ENCODE measurements around the gene CAV3.
A peak's percentile ranks its signal among the peaks of the same experiment; 100 is the strongest.
"Not testable (repeated sequence)": the region's sequence is repeated elsewhere in the genome, so short reads cannot be mapped to it uniquely, and the experiment has no call there.

The CAV3 gene

GRCh38 chr3:8733332-8734094 is at the start of gene CAV3:
CAV3 (plus strand) TSS chr3:8733802; CDS start chr3:8733877, 75 bp downstream.
- peaks cover 10 to 14% of the 10 kb centered on the region in 2 donors for H3K27me3 Mint-ChIP-seq
- H3K4me1 Mint-ChIP-seq = no peaks in the 10 kb centered on the region
- DNase-seq = no peak
- H3K36me3 Mint-ChIP-seq = no peaks in the 10 kb centered on the region
- no peak within 1 kb of the TSS for H3K4me3 Mint-ChIP-seq
- no peak for ATAC-seq (replicated peaks)
- H3K9me3 Mint-ChIP-seq = no peaks in the 10 kb centered on the region
- H3K27ac Mint-ChIP-seq = no peak within 1 kb of the TSS

- ATAC-seq (replicated peaks); H3K4me1 Mint-ChIP-seq; H3K36me3 Mint-ChIP-seq; H3K27ac Mint-ChIP-seq; DNase-seq; H3K4me3 Mint-ChIP-seq; H3K9me3 Mint-ChIP-seq: not testable (repeated sequence)
- H3K27me3 Mint-ChIP-seq = peaks cover 10 to 11% of the 10 kb centered on the region in 2 donors
These were observed 48.6 kb upstream of the CAV3 start for GRCh38 chr3:8684992-8685391.

- not testable (repeated sequence) for H3K4me1 Mint-ChIP-seq; H3K4me3 Mint-ChIP-seq; H3K9me3 Mint-ChIP-seq; DNase-seq; H3K36me3 Mint-ChIP-seq; H3K27me3 Mint-ChIP-seq; ATAC-seq (replicated peaks); H3K27ac Mint-ChIP-seq
These were observed 42.3 kb upstream of the CAV3 start for GRCh38 chr3:8691295-8691694.

- DNase-seq (no peak), ATAC-seq (replicated peaks) (no peak)
- no peak overlapping the region for H3K4me3 Mint-ChIP-seq
- no peak overlapping the region for H3K27ac Mint-ChIP-seq
- no peaks in the 10 kb centered on the region for H3K27me3 Mint-ChIP-seq
- H3K9me3 Mint-ChIP-seq = peaks cover 7 to 8% of the 10 kb centered on the region in 2 donors
- no peaks in the 10 kb centered on the region for H3K4me1 Mint-ChIP-seq
- no peaks in the 10 kb centered on the region for H3K36me3 Mint-ChIP-seq
These were observed 31.0 kb upstream of the CAV3 start for GRCh38 chr3:8702560-8702959.

- peaks cover 7 to 8% of the 10 kb centered on the region in 2 donors for H3K9me3 Mint-ChIP-seq
- H3K4me3 Mint-ChIP-seq = no peak overlapping the region
- no peaks in the 10 kb centered on the region for H3K36me3 Mint-ChIP-seq
- peaks cover 5% of the 10 kb centered on the region in 2 donors for H3K27me3 Mint-ChIP-seq
- H3K4me1 Mint-ChIP-seq = no peaks in the 10 kb centered on the region
- ATAC-seq (replicated peaks) = no peak
- H3K27ac Mint-ChIP-seq = no peak overlapping the region
- no peak for DNase-seq
These were observed 28.0 kb upstream of the CAV3 start for GRCh38 chr3:8705575-8705974.

GRCh38 chr3:8709287-8709686 is 24.3 kb upstream of the CAV3 start:
- peaks cover 7 to 8% of the 10 kb centered on the region in 2 donors for H3K9me3 Mint-ChIP-seq
- no peak overlapping the region for H3K27ac Mint-ChIP-seq
- ATAC-seq (replicated peaks) (no peak), DNase-seq (no peak)
- H3K4me3 Mint-ChIP-seq = no peak overlapping the region
- H3K27me3 Mint-ChIP-seq = peaks cover 6 to 10% of the 10 kb centered on the region in 2 donors
- peaks cover 0 to 10% of the 10 kb centered on the region in 2 donors for H3K4me1 Mint-ChIP-seq
- H3K36me3 Mint-ChIP-seq = no peaks in the 10 kb centered on the region

GRCh38 chr3:8709801-8710507 is 23.6 kb upstream of the CAV3 start:
- no peak for ATAC-seq (replicated peaks)
- H3K36me3 Mint-ChIP-seq = no peaks in the 10 kb centered on the region
- peaks cover 6 to 7% of the 10 kb centered on the region in 2 donors for H3K9me3 Mint-ChIP-seq
- H3K27me3 Mint-ChIP-seq = peaks cover 10 to 12% of the 10 kb centered on the region in 2 donors
- peaks cover 0 to 10% of the 10 kb centered on the region in 2 donors for H3K4me1 Mint-ChIP-seq
- no peak overlapping the region for H3K27ac Mint-ChIP-seq
- DNase-seq = no peak
- no peak overlapping the region for H3K4me3 Mint-ChIP-seq

GRCh38 chr3:8712045-8712907 is 21.3 kb upstream of the CAV3 start:
- H3K4me1 Mint-ChIP-seq = peaks cover 0 to 10% of the 10 kb centered on the region in 2 donors
- H3K27me3 Mint-ChIP-seq = peaks cover 10 to 23% of the 10 kb centered on the region in 2 donors
- DNase-seq = no peak
- no peak overlapping the region for H3K27ac Mint-ChIP-seq
- no peaks in the 10 kb centered on the region for H3K9me3 Mint-ChIP-seq
- peaks cover 0 to 4% of the 10 kb centered on the region in 2 donors for H3K36me3 Mint-ChIP-seq
- no peak overlapping the region for H3K4me3 Mint-ChIP-seq
- ATAC-seq (replicated peaks) = peak in 1 of 2 donors; percentile 45

- no peak overlapping the region for H3K27ac Mint-ChIP-seq
- peaks cover 0 to 10% of the 10 kb centered on the region in 2 donors for H3K4me1 Mint-ChIP-seq
- peaks cover 10 to 23% of the 10 kb centered on the region in 2 donors for H3K27me3 Mint-ChIP-seq
- no peak for DNase-seq
- no peak for ATAC-seq (replicated peaks)
- H3K9me3 Mint-ChIP-seq = peaks cover 0 to 1% of the 10 kb centered on the region in 2 donors
- H3K4me3 Mint-ChIP-seq = peak overlapping the region in 1 of 2 donors; percentile 1
- H3K36me3 Mint-ChIP-seq = peaks cover 0 to 4% of the 10 kb centered on the region in 2 donors
These were observed 20.7 kb upstream of the CAV3 start for GRCh38 chr3:8712908-8713255.

GRCh38 chr3:8713901-8714759 is 19.5 kb upstream of the CAV3 start:
- Mint-ChIP-seq H3K4me3 (no peak overlapping the region), H3K4me1 (peaks cover 0 to 10% of the 10 kb centered on the region in 2 donors)

GRCh38 chr3:8715757-8716156 is 17.8 kb upstream of the CAV3 start:
- DNase-seq; H3K27ac Mint-ChIP-seq; H3K4me3 Mint-ChIP-seq; ATAC-seq (replicated peaks); H3K36me3 Mint-ChIP-seq; H3K9me3 Mint-ChIP-seq; H3K4me1 Mint-ChIP-seq: not testable (repeated sequence)
- H3K27me3 Mint-ChIP-seq = peaks cover 5 to 17% of the 10 kb centered on the region in 2 donors

More at GRCh38 chr3:8713901-8714759, 19.5 kb upstream of the CAV3 start:
- H3K9me3 Mint-ChIP-seq = peaks cover 0 to 3% of the 10 kb centered on the region in 2 donors
- H3K27me3 Mint-ChIP-seq = peaks cover 5 to 23% of the 10 kb centered on the region in 2 donors
- H3K36me3 Mint-ChIP-seq = peaks cover 0 to 4% of the 10 kb centered on the region in 2 donors
- H3K27ac Mint-ChIP-seq = no peak overlapping the region
- ATAC-seq (replicated peaks) = peak in 1 of 2 donors; percentile 48
- DNase-seq = no peak

- H3K27ac Mint-ChIP-seq = no peak overlapping the region
- no peaks in the 10 kb centered on the region for H3K4me1 Mint-ChIP-seq
- H3K36me3 Mint-ChIP-seq = no peaks in the 10 kb centered on the region
- no peak for DNase-seq
- no peak for ATAC-seq (replicated peaks)
- peaks cover 6 to 19% of the 10 kb centered on the region in 2 donors for H3K9me3 Mint-ChIP-seq
- H3K27me3 Mint-ChIP-seq = peaks cover 0 to 3% of the 10 kb centered on the region in 2 donors
- no peak overlapping the region for H3K4me3 Mint-ChIP-seq
These were observed 10.8 kb upstream of the CAV3 start for GRCh38 chr3:8722808-8723207.

GRCh38 chr3:8723612-8724011 is 10.0 kb upstream of the CAV3 start:
- H3K9me3 Mint-ChIP-seq = peaks cover 6 to 18% of the 10 kb centered on the region in 2 donors
- H3K27ac Mint-ChIP-seq = no peak overlapping the region
- H3K27me3 Mint-ChIP-seq = peaks cover 0 to 3% of the 10 kb centered on the region in 2 donors
- H3K4me3 Mint-ChIP-seq = no peak overlapping the region
- no peak for DNase-seq
- H3K4me1 Mint-ChIP-seq = no peaks in the 10 kb centered on the region
- no peak for ATAC-seq (replicated peaks)
- H3K36me3 Mint-ChIP-seq = no peaks in the 10 kb centered on the region
